Measurements from ENCODE around the gene MUC21.
A peak's percentile ranks its signal among the peaks of the same experiment; 100 is the strongest.
"Not testable (repeated sequence)": the region's sequence is repeated elsewhere in the genome, so short reads cannot be mapped to it uniquely, and the experiment has no call there.

The MUC21 gene

DNA sequence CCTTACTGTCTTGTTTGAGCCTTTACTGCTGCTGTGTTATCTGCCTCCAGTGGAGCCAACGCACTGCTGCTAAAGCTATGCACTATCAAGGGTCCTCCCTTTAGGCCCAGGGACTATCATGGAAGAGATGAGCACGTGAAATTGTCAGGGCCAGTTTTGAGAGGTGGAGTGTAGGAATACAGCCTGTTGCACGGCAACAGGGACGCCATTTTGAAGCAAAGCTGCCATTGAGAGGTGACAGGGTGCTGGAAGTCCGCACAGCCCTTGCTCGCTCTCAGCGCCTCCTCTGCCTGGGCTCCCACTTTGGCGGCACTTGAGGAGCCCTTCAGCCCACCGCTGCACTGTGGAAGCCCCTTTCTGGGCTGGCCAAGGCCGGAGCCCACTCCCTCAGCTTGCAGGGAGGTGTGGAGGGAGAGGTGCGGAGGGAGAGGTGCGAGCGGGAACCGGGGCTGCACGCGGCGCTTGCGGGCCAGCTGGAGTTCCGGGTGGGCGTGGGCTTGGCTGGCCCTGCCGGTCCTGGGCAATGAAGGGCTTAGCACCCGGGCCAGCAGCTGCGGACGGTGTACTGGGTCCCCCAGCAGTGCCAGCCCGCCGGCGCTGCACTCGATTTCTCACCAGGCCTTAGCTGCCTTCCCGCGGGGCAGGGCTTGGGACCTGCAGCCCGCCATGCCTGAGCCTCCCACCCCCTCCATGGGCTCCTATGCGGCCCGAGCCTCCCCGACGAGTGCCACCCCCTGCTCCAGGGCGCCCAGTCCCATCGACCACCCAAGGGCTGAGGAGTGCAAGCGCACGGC is 16.7 kb downstream of the MUC21 start:
- not testable (repeated sequence) for H3K23ac ChIP-seq (ENCODE audit: low read depth, low read length, poor library complexity); H2BK120ac ChIP-seq (ENCODE audit: low read depth, low read length); H3K14ac ChIP-seq (ENCODE audit: low read length); H3K27me3 ChIP-seq (ENCODE audit: control insufficient read depth in 3 of 3, insufficient read depth in 3 of 3, low read depth in 1 of 3, low read length in 3 of 3); H3K4me1 ChIP-seq (ENCODE audit: control insufficient read depth in 2 of 2, insufficient read depth in 1 of 2, low read depth in 1 of 2, low read length in 2 of 2); H2BK5ac ChIP-seq (ENCODE audit: low read length); H3K9me3 ChIP-seq (replicated peaks in 1 of 2; ENCODE audit: control insufficient read depth in 2 of 2, insufficient read depth in 1 of 2, low read depth in 1 of 2, low read length in 2 of 2); H2AFZ ChIP-seq (ENCODE audit: low read length); H3K4me2 ChIP-seq (ENCODE audit: insufficient read depth, low read length, poor library complexity, severe bottlenecking); H2BK12ac ChIP-seq (ENCODE audit: low read length); H3K18ac ChIP-seq (ENCODE audit: low read length); H2AK5ac ChIP-seq (ENCODE audit: low read depth, low read length); H4K91ac ChIP-seq (ENCODE audit: low read depth, low read length, poor library complexity); H2BK15ac ChIP-seq (ENCODE audit: low read length); H3K36me3 ChIP-seq (replicated peaks in 1 of 2; ENCODE audit: control insufficient read depth in 2 of 2, insufficient read depth in 2 of 2, low read length in 2 of 2); DNase-seq (ENCODE audit: low spot score); H3K9ac ChIP-seq (ENCODE audit: low read depth, low read length, poor library complexity); H3K27ac ChIP-seq (replicated peaks; ENCODE audit: low read length); H3K4ac ChIP-seq (ENCODE audit: low read length); H4K8ac ChIP-seq (ENCODE audit: low read depth, low read length); H3K79me1 ChIP-seq (ENCODE audit: low read depth, low read length)
- H3K4me3 ChIP-seq (ENCODE audit: low read length in 2 of 2): peak overlapping the region in 1 of 2 donors; percentile 57
- no CpG with 5 or more reads among the region's 39 CpGs for WGBS, 2 donors (ENCODE audit: extremely low coverage in 2 of 2, insufficient read length in 2 of 2, insufficient replicate concordance in 1 of 2)

DNA sequence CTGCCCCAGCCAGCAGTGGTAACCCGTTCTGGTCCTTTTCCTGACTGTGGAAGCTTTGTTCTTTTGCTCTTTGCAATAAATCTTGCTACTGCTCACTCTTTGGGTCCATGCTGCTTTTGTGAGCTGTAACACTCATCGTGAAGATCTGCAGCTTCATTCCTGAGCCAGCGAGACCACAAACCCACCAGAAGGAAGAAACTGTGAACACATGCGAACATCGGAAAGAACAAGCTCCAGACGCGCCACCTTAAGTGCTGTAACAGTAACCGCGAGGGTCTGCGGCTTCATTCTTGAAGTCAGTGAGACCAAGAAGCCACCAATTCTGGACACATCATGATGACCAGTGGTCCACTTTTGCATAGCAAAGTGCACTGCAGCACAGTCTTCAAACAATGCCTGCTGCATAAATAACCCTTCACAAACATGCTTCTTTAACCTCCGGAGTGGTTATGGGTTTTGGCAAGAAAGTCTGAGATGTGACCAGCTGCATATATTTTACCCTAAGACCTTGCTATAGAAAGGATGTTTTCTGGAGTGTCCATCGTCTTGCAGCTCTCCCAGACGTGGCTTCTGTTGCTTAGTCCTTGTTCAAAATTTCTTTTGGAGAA is 17.9 kb downstream of the MUC21 start:
- no peak overlapping the region for H4K8ac ChIP-seq (ENCODE audit: low read depth, low read length)
- no peak overlapping the region for H3K9ac ChIP-seq (ENCODE audit: low read depth, low read length, poor library complexity)
- H2BK15ac ChIP-seq (ENCODE audit: low read length): no peak overlapping the region
- no peak overlapping the region for H3K4ac ChIP-seq (ENCODE audit: low read length)
- WGBS, 2 donors (ENCODE audit: extremely low coverage in 2 of 2, insufficient read length in 2 of 2, insufficient replicate concordance in 1 of 2): no CpG with 5 or more reads among the region's 13 CpGs
- peak overlapping the region; percentile 5 for H2AFZ ChIP-seq (ENCODE audit: low read length)
- H4K91ac ChIP-seq (ENCODE audit: low read depth, low read length, poor library complexity): no peak overlapping the region
- no peak overlapping the region for H2BK120ac ChIP-seq (ENCODE audit: low read depth, low read length)
- H3K79me1 ChIP-seq (ENCODE audit: low read depth, low read length): no peaks in the 10 kb centered on the region
- H3K18ac ChIP-seq (ENCODE audit: low read length): no peak overlapping the region
- H3K27ac ChIP-seq (replicated peaks; ENCODE audit: low read length): no peak overlapping the region
- H3K14ac ChIP-seq (ENCODE audit: low read length): no peak overlapping the region
- no peaks in the 10 kb centered on the region for H3K4me1 ChIP-seq (ENCODE audit: control insufficient read depth in 2 of 2, insufficient read depth in 1 of 2, low read depth in 1 of 2, low read length in 2 of 2)
- H3K4me3 ChIP-seq (ENCODE audit: low read length in 2 of 2): no peak overlapping the region
- H2AK5ac ChIP-seq (ENCODE audit: low read depth, low read length): no peak overlapping the region
- no peak overlapping the region for H3K23ac ChIP-seq (ENCODE audit: low read depth, low read length, poor library complexity)
- H2BK5ac ChIP-seq (ENCODE audit: low read length): no peak overlapping the region
- peaks cover 0 to 2% (median 0%) of the 10 kb centered on the region in 3 experiments for H3K27me3 ChIP-seq (ENCODE audit: control insufficient read depth in 3 of 3, insufficient read depth in 3 of 3, low read depth in 1 of 3, low read length in 3 of 3)
- H3K4me2 ChIP-seq (ENCODE audit: insufficient read depth, low read length, poor library complexity, severe bottlenecking): no peak overlapping the region
- H3K9me3 ChIP-seq (replicated peaks in 1 of 2; ENCODE audit: control insufficient read depth in 2 of 2, insufficient read depth in 1 of 2, low read depth in 1 of 2, low read length in 2 of 2): peaks cover 2 to 3% of the 10 kb centered on the region in 2 donors
- H2BK12ac ChIP-seq (ENCODE audit: low read length): no peak overlapping the region
- H3K36me3 ChIP-seq (replicated peaks in 1 of 2; ENCODE audit: control insufficient read depth in 2 of 2, insufficient read depth in 2 of 2, low read length in 2 of 2): no peaks in the 10 kb centered on the region
- DNase-seq (ENCODE audit: low spot score): no peak

DNA sequence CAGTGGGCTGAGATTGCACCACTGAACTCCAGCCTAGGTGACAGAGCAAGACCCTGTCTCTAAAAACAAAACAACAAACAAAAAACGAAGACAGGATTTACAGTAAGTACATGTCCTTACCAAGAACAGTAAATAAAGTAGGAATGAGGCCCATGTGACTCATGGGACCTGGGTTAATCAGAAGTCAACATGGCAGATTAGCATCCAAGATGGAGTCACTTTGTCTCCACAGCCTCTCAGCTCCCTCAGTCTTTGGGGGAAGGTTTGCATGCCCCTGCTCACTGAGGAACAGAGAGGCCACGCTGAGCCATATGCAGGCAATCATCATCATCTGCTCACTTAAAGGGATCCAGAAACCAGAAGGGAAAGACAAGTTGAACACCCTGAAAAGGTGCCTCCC is 19.0 kb downstream of the MUC21 start:
- H3K4me2 ChIP-seq (ENCODE audit: insufficient read depth, low read length, poor library complexity, severe bottlenecking): no peak overlapping the region
- H4K8ac ChIP-seq (ENCODE audit: low read depth, low read length): no peak overlapping the region
- H2AK5ac ChIP-seq (ENCODE audit: low read depth, low read length): no peak overlapping the region
- H3K9ac ChIP-seq (ENCODE audit: low read depth, low read length, poor library complexity): no peak overlapping the region
- H3K27me3 ChIP-seq (ENCODE audit: control insufficient read depth in 3 of 3, insufficient read depth in 3 of 3, low read depth in 1 of 3, low read length in 3 of 3): peaks cover 0 to 2% (median 0%) of the 10 kb centered on the region in 3 experiments
- H3K27ac ChIP-seq (replicated peaks; ENCODE audit: low read length): no peak overlapping the region
- H3K23ac ChIP-seq (ENCODE audit: low read depth, low read length, poor library complexity): no peak overlapping the region
- no peak overlapping the region for H2BK120ac ChIP-seq (ENCODE audit: low read depth, low read length)
- H3K79me1 ChIP-seq (ENCODE audit: low read depth, low read length): no peaks in the 10 kb centered on the region
- H3K4ac ChIP-seq (ENCODE audit: low read length): no peak overlapping the region
- H3K4me1 ChIP-seq (ENCODE audit: control insufficient read depth in 2 of 2, insufficient read depth in 1 of 2, low read depth in 1 of 2, low read length in 2 of 2): no peaks in the 10 kb centered on the region
- H2BK15ac ChIP-seq (ENCODE audit: low read length): no peak overlapping the region
- H2BK5ac ChIP-seq (ENCODE audit: low read length): no peak overlapping the region
- no peak overlapping the region for H3K18ac ChIP-seq (ENCODE audit: low read length)
- H3K4me3 ChIP-seq (ENCODE audit: low read length in 2 of 2): no peak overlapping the region
- no peak for DNase-seq (ENCODE audit: low spot score)
- no peak overlapping the region for H2BK12ac ChIP-seq (ENCODE audit: low read length)
- WGBS, 2 donors (ENCODE audit: extremely low coverage in 2 of 2, insufficient read length in 2 of 2, insufficient replicate concordance in 1 of 2): no CpG with 5 or more reads among the region's 2 CpGs
- H3K36me3 ChIP-seq (replicated peaks in 1 of 2; ENCODE audit: control insufficient read depth in 2 of 2, insufficient read depth in 2 of 2, low read length in 2 of 2): no peaks in the 10 kb centered on the region
- H4K91ac ChIP-seq (ENCODE audit: low read depth, low read length, poor library complexity): no peak overlapping the region
- no peak overlapping the region for H3K14ac ChIP-seq (ENCODE audit: low read length)
- H3K9me3 ChIP-seq (replicated peaks in 1 of 2; ENCODE audit: control insufficient read depth in 2 of 2, insufficient read depth in 1 of 2, low read depth in 1 of 2, low read length in 2 of 2): peaks cover 2 to 3% of the 10 kb centered on the region in 2 donors
- no peak overlapping the region for H2AFZ ChIP-seq (ENCODE audit: low read length)

DNA sequence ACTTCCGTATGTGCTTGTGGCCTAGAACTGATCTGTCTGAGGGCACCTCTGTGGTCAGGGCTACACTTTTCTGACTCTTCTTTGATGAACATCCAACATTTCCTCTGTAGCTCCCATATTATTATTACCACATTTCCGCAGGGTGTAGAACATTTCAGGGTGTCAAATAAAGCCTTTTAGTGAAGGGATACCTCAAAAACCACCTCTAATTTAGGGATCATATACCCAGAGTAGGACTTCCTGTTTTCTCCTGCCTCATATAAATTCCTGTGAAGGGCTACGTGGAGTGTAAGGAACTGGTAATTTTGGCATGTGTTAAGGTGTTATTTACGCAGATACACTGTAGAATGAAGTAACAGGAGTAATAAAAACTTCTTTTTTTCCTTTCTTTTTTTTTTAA is 21.3 kb downstream of the MUC21 start:
- no CpG with 5 or more reads among the region's 4 CpGs for whole genome bisulfite sequencing, 2 donors (ENCODE audit: extremely low coverage in 2 of 2, insufficient read length in 2 of 2, insufficient replicate concordance in 1 of 2)
- Histone ChIP-seq H3K9ac (ENCODE audit: low read depth, low read length, poor library complexity) (peak overlapping the region; percentile 12), H4K8ac (ENCODE audit: low read depth, low read length) (no peak overlapping the region), H2BK5ac (ENCODE audit: low read length) (no peak overlapping the region), H3K4me2 (ENCODE audit: insufficient read depth, low read length, poor library complexity, severe bottlenecking) (no peak overlapping the region), H3K9me3 (replicated peaks in 1 of 2; ENCODE audit: control insufficient read depth in 2 of 2, insufficient read depth in 1 of 2, low read depth in 1 of 2, low read length in 2 of 2) (peaks cover 2 to 3% of the 10 kb centered on the region in 2 donors), H3K23ac (ENCODE audit: low read depth, low read length, poor library complexity) (peak overlapping the region; percentile 10), H3K36me3 (replicated peaks in 1 of 2; ENCODE audit: control insufficient read depth in 2 of 2, insufficient read depth in 2 of 2, low read length in 2 of 2) (no peaks in the 10 kb centered on the region), H3K27ac (replicated peaks; ENCODE audit: low read length) (no peak overlapping the region), H3K4me3 (ENCODE audit: low read length in 2 of 2) (no peak overlapping the region), H2AK5ac (ENCODE audit: low read depth, low read length) (no peak overlapping the region), H2AFZ (ENCODE audit: low read length) (no peak overlapping the region), H2BK15ac (ENCODE audit: low read length) (no peak overlapping the region), H2BK12ac (ENCODE audit: low read length) (no peak overlapping the region), H3K79me1 (ENCODE audit: low read depth, low read length) (peaks cover 1% of the 10 kb centered on the region), H4K91ac (ENCODE audit: low read depth, low read length, poor library complexity) (no peak overlapping the region), H3K27me3 (ENCODE audit: control insufficient read depth in 3 of 3, insufficient read depth in 3 of 3, low read depth in 1 of 3, low read length in 3 of 3) (peaks cover 0 to 2% (median 0%) of the 10 kb centered on the region in 3 experiments), H3K4ac (ENCODE audit: low read length) (no peak overlapping the region), H3K18ac (ENCODE audit: low read length) (no peak overlapping the region), H3K4me1 (ENCODE audit: control insufficient read depth in 2 of 2, insufficient read depth in 1 of 2, low read depth in 1 of 2, low read length in 2 of 2) (no peaks in the 10 kb centered on the region), H3K14ac (ENCODE audit: low read length) (no peak overlapping the region), H2BK120ac (ENCODE audit: low read depth, low read length) (no peak overlapping the region)
- no peak for DNase-seq (ENCODE audit: low spot score)

All from neuronal stem cell (in vitro differentiated cells).